MM.1S (cell line): ENCODE data around the gene PPL.

ENCODE experiments used
- DNase-seq: peaks from one replicate; pipeline ENCODE4 v3.0.0-alpha.2; 2015
- H2AFZ ChIP-seq: fragments of 300-600 bp; sonication (generic); 2 replicates; pipeline ENCODE4 v1.6.0; 2016; ENCODE audit warnings: antibody characterized with exemption, low read length
- H3F3A ChIP-seq: fragments of 300-600 bp; sonication (generic); 2 replicates; pipeline ENCODE4 v1.6.1; 2016; ENCODE audit warnings: mild to moderate bottlenecking, antibody characterized with exemption, low read length, moderate library complexity, mixed read lengths; ENCODE audit not compliant: insufficient read depth
- H3K27ac ChIP-seq: fragments of 300-600 bp; sonication (generic); 2 replicates; pipeline ENCODE4 v1.5.1; 2016; ENCODE audit warnings: mild to moderate bottlenecking, low read length
- H3K27me3 ChIP-seq: fragments of 300-600 bp; sonication (generic); replicated peaks from 2 replicates; pipeline ENCODE4 v1.6.0; 2016; ENCODE audit warnings: low read length; ENCODE audit not compliant: insufficient read depth
- H3K36me3 ChIP-seq: fragments of 300-600 bp; sonication (generic); replicated peaks from 2 replicates; pipeline ENCODE4 v1.6.1; 2016; ENCODE audit warnings: mild to moderate bottlenecking, low read length, mixed read lengths; ENCODE audit not compliant: insufficient read depth
- H3K4me1 ChIP-seq: fragments of 300-600 bp; sonication (generic); 2 replicates; pipeline ENCODE4 v1.6.1; 2016; ENCODE audit warnings: low read length, mixed read lengths
- H3K4me2 ChIP-seq: fragments of 300-600 bp; sonication (generic); 2 replicates; pipeline ENCODE4 v1.6.0; 2016; ENCODE audit warnings: low read depth, low read length
- H3K4me3 ChIP-seq: fragments of 300-600 bp; sonication (generic); 2 replicates; pipeline ENCODE4 v1.5.1; 2016; ENCODE audit warnings: low read length, mixed read lengths
- H3K79me2 ChIP-seq: fragments of 300-600 bp; sonication (generic); 2 replicates; pipeline ENCODE4 v1.6.1; 2016; ENCODE audit warnings: mixed run types, low read length, mixed read lengths
- H3K9ac ChIP-seq: fragments of 300-600 bp; sonication (generic); 2 replicates; pipeline ENCODE4 v1.6.1; 2016; ENCODE audit warnings: low read length, mixed read lengths
- H3K9me2 ChIP-seq: fragments of 300-600 bp; sonication (generic); replicated peaks from 2 replicates; pipeline ENCODE4 v1.6.1; 2016; ENCODE audit warnings: mild to moderate bottlenecking, low read length, mixed read lengths; ENCODE audit not compliant: insufficient read depth
- H3K9me3 ChIP-seq: fragments of 300-600 bp; sonication (generic); replicated peaks from 2 replicates; pipeline ENCODE4 v1.6.1; 2016; ENCODE audit warnings: mild to moderate bottlenecking, low read length, mixed read lengths; ENCODE audit not compliant: insufficient read depth
- H4K20me1 ChIP-seq: fragments of 300-600 bp; sonication (generic); 2 replicates; pipeline ENCODE4 v1.6.1; 2016; ENCODE audit warnings: mild to moderate bottlenecking, low read length, moderate library complexity, mixed read lengths; ENCODE audit not compliant: insufficient read depth
- EZH2 ChIP-seq: fragments of 300-600 bp; sonication (generic); optimal IDR thresholded peaks from 2 replicates; pipeline ENCODE3; 2017; ENCODE audit warnings: low read depth, mild to moderate bottlenecking, antibody characterized with exemption, low read length, mixed read lengths
- EZH2phosphoT487 ChIP-seq: fragments of 300-600 bp; sonication (generic); IDR thresholded peaks from 2 replicates; pipeline ENCODE4 v1.6.1; 2018; ENCODE audit warnings: antibody characterized with exemption, low read length
- TF ChIP-seq, protein P1 (sequence below): fragments of 300-600 bp; sonication (generic); IDR thresholded peaks from 2 replicates; pipeline ENCODE4 v1.5.1; 2016; ENCODE audit warnings: antibody characterized with exemption, low read length, mixed read lengths

PPL gene

GRCh38 chr16:4922721-4923342 lies 14.1 kb downstream of the PPL start:
- no peaks in the 10 kb centered on the region for H3K9me2 ChIP-seq
- TF ChIP-seq, protein P1, sequence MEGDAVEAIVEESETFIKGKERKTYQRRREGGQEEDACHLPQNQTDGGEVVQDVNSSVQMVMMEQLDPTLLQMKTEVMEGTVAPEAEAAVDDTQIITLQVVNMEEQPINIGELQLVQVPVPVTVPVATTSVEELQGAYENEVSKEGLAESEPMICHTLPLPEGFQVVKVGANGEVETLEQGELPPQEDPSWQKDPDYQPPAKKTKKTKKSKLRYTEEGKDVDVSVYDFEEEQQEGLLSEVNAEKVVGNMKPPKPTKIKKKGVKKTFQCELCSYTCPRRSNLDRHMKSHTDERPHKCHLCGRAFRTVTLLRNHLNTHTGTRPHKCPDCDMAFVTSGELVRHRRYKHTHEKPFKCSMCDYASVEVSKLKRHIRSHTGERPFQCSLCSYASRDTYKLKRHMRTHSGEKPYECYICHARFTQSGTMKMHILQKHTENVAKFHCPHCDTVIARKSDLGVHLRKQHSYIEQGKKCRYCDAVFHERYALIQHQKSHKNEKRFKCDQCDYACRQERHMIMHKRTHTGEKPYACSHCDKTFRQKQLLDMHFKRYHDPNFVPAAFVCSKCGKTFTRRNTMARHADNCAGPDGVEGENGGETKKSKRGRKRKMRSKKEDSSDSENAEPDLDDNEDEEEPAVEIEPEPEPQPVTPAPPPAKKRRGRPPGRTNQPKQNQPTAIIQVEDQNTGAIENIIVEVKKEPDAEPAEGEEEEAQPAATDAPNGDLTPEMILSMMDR, result no peak
- TF ChIP-seq EZH2 (no peak), EZH2phosphoT487 (no peak)
- H3K4me2 ChIP-seq, result no peak overlapping the region
- no peak overlapping the region for H3K27ac ChIP-seq
- H3K36me3 ChIP-seq, result no peaks in the 10 kb centered on the region
- H3K27me3 ChIP-seq, result peaks cover 22% of the 10 kb centered on the region
- H4K20me1 ChIP-seq, result no peaks in the 10 kb centered on the region
- no peak overlapping the region for H3K9ac ChIP-seq
- H3K4me1 ChIP-seq, result no peaks in the 10 kb centered on the region
- no peaks in the 10 kb centered on the region for H3F3A ChIP-seq
- no peak overlapping the region for H2AFZ ChIP-seq
- H3K4me3 ChIP-seq, result no peak overlapping the region
- H3K9me3 ChIP-seq, result no peaks in the 10 kb centered on the region; the same call in 1 of the 2 replicates
- no peaks in the 10 kb centered on the region for H3K79me2 ChIP-seq
- no peak for DNase-seq

- H3F3A ChIP-seq, result no peaks in the 10 kb centered on the region
- no peaks in the 10 kb centered on the region for H3K4me1 ChIP-seq
- H3K9ac ChIP-seq, result no peak overlapping the region
- no peaks in the 10 kb centered on the region for H3K79me2 ChIP-seq
- no peak overlapping the region for H2AFZ ChIP-seq
- no peaks in the 10 kb centered on the region for H4K20me1 ChIP-seq
- peaks cover 22% of the 10 kb centered on the region for H3K27me3 ChIP-seq
- no peak overlapping the region for H3K4me3 ChIP-seq
- no peaks in the 10 kb centered on the region for H3K9me3 ChIP-seq
- no peak overlapping the region for H3K4me2 ChIP-seq
- TF ChIP-seq EZH2phosphoT487, result no peak
- TF ChIP-seq, protein P1, result no peak
- no peak overlapping the region for H3K27ac ChIP-seq
- DNase-seq, result no peak
- no peaks in the 10 kb centered on the region for H3K9me2 ChIP-seq
- no peaks in the 10 kb centered on the region for H3K36me3 ChIP-seq
These were observed 16.1 kb downstream of the PPL start for GRCh38 chr16:4920826-4921225.

- H2AFZ ChIP-seq, result no peak overlapping the region
- no peaks in the 10 kb centered on the region for H3F3A ChIP-seq
- no peaks in the 10 kb centered on the region for H3K36me3 ChIP-seq
- no peak overlapping the region for H3K4me2 ChIP-seq
- no peaks in the 10 kb centered on the region for H3K4me1 ChIP-seq
- no peak for DNase-seq
- no peaks in the 10 kb centered on the region for H3K79me2 ChIP-seq
- H3K4me3 ChIP-seq, result no peak overlapping the region
- H3K27me3 ChIP-seq, result peaks cover 9% of the 10 kb centered on the region; the same call in 1 of the 2 replicates
- TF ChIP-seq EZH2 (no peak), EZH2phosphoT487 (no peak)
- TF ChIP-seq, protein P1, result no peak
- H3K9me2 ChIP-seq, result no peaks in the 10 kb centered on the region
- H3K9ac ChIP-seq, result no peak overlapping the region
- no peaks in the 10 kb centered on the region for H4K20me1 ChIP-seq
- no peak overlapping the region for H3K27ac ChIP-seq
- H3K9me3 ChIP-seq, result no peaks in the 10 kb centered on the region
These were observed 18.1 kb downstream of the PPL start for GRCh38 chr16:4918781-4919251.
